HFFc6 (cell line): Measurements from ENCODE around the gene RBMX2. TPM values are rescaled to one million over a fixed set of nuclear protein-coding genes. Genes with fewer than 3 reads are reported as not detected.
"Not testable (repeated sequence)": the region's sequence is repeated elsewhere in the genome, so short reads cannot be mapped to it uniquely, and the experiment has no call there.

Experiments
- DNase-seq: peaks from one replicate; pipeline ENCODE4 v3.0.0-alpha.2; 2018
- H3K27ac Mint-ChIP-seq: 2 replicates; pipeline ENCODE4 v1.8.0; 2020; ENCODE audit warnings: mild to moderate bottlenecking, mixed read lengths
- H3K27me3 Mint-ChIP-seq: 2 replicates; pipeline ENCODE4 v1.8.0; 2021; ENCODE audit warnings: mild to moderate bottlenecking, moderate library complexity, mixed read lengths; ENCODE audit not compliant: insufficient read depth
- H3K36me3 Mint-ChIP-seq: 2 replicates; pipeline ENCODE4 v1.8.0; 2021; ENCODE audit warnings: low read depth, mixed read lengths
- H3K4me1 Mint-ChIP-seq: 2 replicates; pipeline ENCODE4 v1.8.0; 2020; ENCODE audit warnings: low read depth, mixed read lengths
- H3K4me3 Mint-ChIP-seq: 2 replicates; pipeline ENCODE4 v1.8.0; 2020; ENCODE audit warnings: mild to moderate bottlenecking, moderate library complexity, mixed read lengths
- H3K9me3 Mint-ChIP-seq: 2 replicates; pipeline ENCODE4 v1.8.0; 2020; ENCODE audit warnings: mild to moderate bottlenecking, mixed read lengths
- total RNA-seq, 6 experiments: library from RNA; stranded (reverse); fragmentation: NEBNext Ultra II Directional; extraction: Animal tissue kit (Norgen Biotek cat#: 25700); gene quantifications; 2 replicates in 1 of 6; 3 replicates in 5 of 6; pipeline ENCODE4 v1.2.3, GENCODE V29; 2021
- TF ChIP-seq, protein P1 (sequence below): fragments of 200-600 bp; sonication (generic); IDR thresholded peaks from 2 replicates; pipeline ENCODE4 v1.5.0; 2021; ENCODE audit warnings: antibody characterized with exemption, mild to moderate bottlenecking

Gene RBMX2
- total RNA-seq, 6 experiments from 2014 or later = 16.3 to 20.7 (median 18.3) TPM

DNA sequence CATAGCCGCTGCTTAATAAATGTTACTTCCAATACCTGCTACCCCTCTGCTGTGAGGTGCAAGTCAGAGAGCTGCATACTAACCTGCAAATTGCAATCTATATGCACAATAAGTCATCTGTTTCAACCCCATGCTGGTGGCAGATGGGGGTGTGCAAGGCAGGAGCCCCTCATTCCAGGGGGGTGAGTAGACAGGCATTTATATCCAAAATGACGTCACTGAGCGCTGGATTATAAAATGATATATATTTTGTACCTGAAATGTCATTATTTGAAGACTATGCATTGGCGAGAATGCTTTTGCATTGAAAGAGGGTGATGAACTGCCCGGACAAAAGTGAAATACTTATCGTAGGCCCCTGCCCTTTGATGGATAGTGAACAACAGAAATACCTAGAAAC lies 24.7 kb downstream of the RBMX2 start:
- DNase-seq = no peak
- Mint-ChIP-seq H3K27me3 (peaks cover 13% of the 10 kb centered on the region; the same call in 1 of the 2 replicates), H3K27ac (no peak overlapping the region), H3K36me3 (no peaks in the 10 kb centered on the region), H3K4me3 (no peak overlapping the region), H3K4me1 (no peaks in the 10 kb centered on the region), H3K9me3 (no peaks in the 10 kb centered on the region)
- TF ChIP-seq, protein P1, sequence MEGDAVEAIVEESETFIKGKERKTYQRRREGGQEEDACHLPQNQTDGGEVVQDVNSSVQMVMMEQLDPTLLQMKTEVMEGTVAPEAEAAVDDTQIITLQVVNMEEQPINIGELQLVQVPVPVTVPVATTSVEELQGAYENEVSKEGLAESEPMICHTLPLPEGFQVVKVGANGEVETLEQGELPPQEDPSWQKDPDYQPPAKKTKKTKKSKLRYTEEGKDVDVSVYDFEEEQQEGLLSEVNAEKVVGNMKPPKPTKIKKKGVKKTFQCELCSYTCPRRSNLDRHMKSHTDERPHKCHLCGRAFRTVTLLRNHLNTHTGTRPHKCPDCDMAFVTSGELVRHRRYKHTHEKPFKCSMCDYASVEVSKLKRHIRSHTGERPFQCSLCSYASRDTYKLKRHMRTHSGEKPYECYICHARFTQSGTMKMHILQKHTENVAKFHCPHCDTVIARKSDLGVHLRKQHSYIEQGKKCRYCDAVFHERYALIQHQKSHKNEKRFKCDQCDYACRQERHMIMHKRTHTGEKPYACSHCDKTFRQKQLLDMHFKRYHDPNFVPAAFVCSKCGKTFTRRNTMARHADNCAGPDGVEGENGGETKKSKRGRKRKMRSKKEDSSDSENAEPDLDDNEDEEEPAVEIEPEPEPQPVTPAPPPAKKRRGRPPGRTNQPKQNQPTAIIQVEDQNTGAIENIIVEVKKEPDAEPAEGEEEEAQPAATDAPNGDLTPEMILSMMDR = no peak

DNA sequence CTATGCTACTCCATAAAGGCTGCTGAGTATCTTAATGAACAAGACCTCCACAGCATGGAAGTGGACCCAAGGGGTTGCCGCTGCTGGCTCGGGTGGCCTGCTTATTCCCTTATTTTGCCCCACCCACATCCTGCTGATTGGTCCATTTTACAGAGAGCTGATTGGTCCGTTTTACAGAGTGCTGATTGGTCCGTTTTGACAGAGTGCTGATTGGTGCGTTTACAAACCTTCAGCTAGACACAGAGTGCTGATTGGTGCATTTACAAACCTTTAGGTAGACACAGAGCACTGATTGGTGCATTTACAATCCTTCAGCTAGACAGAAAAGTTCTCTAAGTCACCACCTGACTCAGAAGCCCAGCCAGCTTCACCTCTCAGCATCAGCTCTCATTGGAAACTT lies 27.4 kb downstream of the RBMX2 start:
- H3K27ac Mint-ChIP-seq, H3K36me3 Mint-ChIP-seq, H3K9me3 Mint-ChIP-seq, H3K4me1 Mint-ChIP-seq, DNase-seq, H3K4me3 Mint-ChIP-seq: not testable (repeated sequence)
- peaks cover 12% of the 10 kb centered on the region for H3K27me3 Mint-ChIP-seq

DNA sequence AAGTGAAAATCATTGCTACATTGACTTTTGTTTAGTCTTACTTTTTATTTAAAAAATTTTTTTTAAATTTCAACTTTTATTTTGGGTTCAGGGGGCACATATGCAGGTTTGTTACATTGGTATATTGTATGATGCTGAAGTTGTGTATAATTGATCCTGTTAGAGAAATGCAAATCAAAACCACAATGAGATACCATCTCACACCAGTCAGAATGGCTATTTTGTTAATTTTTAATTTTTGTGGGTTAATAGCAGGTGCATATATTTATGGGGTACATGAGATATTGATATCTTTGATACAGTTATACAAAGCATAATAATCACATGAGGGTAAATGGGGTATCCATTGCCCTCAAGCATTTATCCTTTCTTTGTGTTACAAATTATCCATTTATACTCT lies 34.1 kb downstream of the RBMX2 start:
- no peak for DNase-seq
- Mint-ChIP-seq H3K4me1 (no peaks in the 10 kb centered on the region), H3K4me3 (no peak overlapping the region), H3K9me3 (peaks cover 9% of the 10 kb centered on the region; the same call in 1 of the 2 replicates), H3K27ac (no peak overlapping the region), H3K27me3 (no peaks in the 10 kb centered on the region; the same call in none of the 2 replicates), H3K36me3 (no peaks in the 10 kb centered on the region)
- TF ChIP-seq, protein P1 = no peak

DNA sequence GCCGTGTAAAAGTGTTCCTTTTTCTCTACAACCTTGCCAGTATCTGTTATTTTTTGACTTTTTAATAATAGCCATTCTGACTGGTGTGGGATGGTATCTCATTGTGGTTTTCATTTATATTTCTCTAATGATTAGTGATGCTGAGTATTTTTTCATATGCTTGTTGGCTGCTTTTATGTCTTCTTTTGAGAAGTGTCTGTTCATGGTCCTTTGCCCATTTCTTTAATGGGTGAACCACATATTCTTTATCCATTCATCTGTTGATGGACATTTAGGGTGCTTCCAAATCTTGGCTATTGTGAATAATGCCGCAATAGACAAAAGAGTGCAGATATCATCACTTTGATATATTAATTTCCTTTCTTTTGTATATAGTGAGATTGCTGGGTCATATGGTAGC lies 36.2 kb downstream of the RBMX2 start:
- not testable (repeated sequence) for H3K4me3 Mint-ChIP-seq, H3K36me3 Mint-ChIP-seq, H3K27me3 Mint-ChIP-seq

DNA sequence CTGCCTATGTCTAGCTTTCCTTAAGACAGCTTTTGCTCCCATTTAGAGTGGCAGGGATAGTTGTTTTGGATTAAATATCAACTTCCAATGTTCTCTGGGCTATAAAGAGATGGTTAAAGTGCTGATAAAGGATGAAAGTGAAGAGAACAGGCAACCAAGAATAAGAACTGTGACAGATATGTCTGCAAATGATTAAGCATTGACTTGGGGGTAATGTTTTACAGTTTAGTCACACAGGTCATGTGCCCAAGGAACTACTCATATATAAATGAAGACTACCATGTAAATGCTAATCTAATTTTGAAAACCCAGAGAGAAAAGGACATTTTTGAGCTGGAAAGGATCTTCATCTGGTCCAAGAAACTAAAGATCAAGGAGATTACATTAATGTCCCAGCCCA lies 42.1 kb downstream of the RBMX2 start:
- no peaks in the 10 kb centered on the region for H3K36me3 Mint-ChIP-seq
- H3K27ac Mint-ChIP-seq = no peak overlapping the region
- TF ChIP-seq, protein P1 = no peak
- no peak for DNase-seq
- H3K27me3 Mint-ChIP-seq = peaks cover 4% of the 10 kb centered on the region
- peaks cover 6% of the 10 kb centered on the region; the same call in 1 of the 2 replicates for H3K9me3 Mint-ChIP-seq
- H3K4me1 Mint-ChIP-seq = no peaks in the 10 kb centered on the region; the same call in 1 of the 2 replicates
- no peak overlapping the region for H3K4me3 Mint-ChIP-seq

More for the DNA sequence above, 36.2 kb downstream of the RBMX2 start:
- not testable (repeated sequence) for DNase-seq, H3K9me3 Mint-ChIP-seq, H3K4me1 Mint-ChIP-seq, H3K27ac Mint-ChIP-seq

DNA sequence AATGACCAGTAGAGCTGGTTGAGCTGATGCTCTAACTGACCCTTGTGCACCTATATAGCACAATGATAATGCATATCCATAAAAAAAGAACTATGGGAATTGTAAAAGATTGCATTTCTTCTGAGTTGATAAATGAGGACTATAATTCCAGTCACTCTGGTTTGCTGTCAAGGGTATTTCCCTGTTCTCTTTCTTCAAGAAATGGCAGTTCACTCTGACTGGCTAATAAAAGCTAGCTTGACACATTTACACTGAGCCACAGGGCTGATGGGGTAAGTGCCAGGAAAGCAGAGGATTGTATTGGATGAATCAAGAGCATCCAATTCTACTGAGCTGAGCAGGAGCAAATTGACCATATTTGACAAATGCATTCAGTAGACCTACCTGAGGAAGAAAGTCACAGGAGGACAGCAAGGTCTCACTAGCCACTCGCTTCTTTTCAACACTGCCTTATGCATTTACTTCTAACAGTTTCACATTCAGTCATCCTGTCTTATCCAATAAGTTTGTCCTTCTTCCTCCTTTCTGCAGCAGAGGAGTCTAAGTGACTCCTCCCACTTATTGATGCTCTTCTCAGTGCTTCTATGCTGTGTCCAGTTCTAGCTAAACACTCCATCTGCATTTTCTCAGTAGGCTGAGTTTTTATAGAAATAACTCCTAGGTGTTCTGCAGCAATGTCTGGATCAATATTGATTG lies 43.0 kb downstream of the RBMX2 start:
- DNase-seq = no peak
- no peaks in the 10 kb centered on the region for H3K36me3 Mint-ChIP-seq
- H3K4me1 Mint-ChIP-seq = no peaks in the 10 kb centered on the region; the same call in 1 of the 2 replicates
- H3K4me3 Mint-ChIP-seq = no peak overlapping the region
- no peaks in the 10 kb centered on the region for H3K9me3 Mint-ChIP-seq
- peaks cover 4% of the 10 kb centered on the region for H3K27me3 Mint-ChIP-seq
- TF ChIP-seq, protein P1 = no peak
- no peak overlapping the region for H3K27ac Mint-ChIP-seq
